Measurements from ENCODE around the gene NME8.

The NME8 gene

GRCh38 chr7:37932543-37932942 is 84.1 kb downstream of the NME8 start:
- DNase-seq (ENCODE audit: low spot score), result no peak

- no peak for DNase-seq (ENCODE audit: low spot score)
Observed at GRCh38 chr7:37933018-37933566, 84.7 kb downstream of the NME8 start.

DNA sequence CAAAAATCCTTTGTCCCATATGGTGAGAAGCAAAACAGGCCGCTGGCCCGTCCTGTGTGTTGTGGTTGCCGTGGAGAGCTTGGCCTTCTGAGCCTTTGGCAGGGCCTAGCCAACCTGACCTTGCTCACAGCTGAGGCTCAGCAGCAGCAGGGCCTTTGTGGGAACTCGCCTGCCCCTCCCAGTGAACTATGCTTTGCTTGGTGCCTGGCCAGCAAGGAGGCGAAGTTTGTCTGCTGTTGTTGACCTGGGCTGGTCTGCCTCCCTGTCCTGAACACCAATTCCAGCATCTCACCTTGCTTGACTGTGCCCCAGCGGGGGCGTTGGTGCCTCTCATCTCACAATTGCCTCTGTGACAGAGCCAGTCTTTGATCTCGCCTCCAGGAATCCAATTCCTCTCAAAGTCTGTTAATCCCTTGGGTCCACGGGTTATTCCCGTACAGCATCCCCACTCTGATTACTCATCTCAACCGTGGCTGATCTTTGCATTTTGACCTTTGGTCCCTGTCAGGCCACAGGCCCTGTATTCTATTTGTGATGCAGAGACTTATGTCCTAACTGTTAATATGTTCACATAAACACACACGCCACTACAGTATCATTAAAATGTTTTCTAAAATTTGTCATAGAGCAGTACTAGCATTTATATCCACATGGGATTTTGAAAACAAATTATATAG is 94.7 kb downstream of the NME8 start:
- peak; percentile 19 for DNase-seq (ENCODE audit: low spot score)

GRCh38 chr7:37943905-37944736 is 95.7 kb downstream of the NME8 start:
- no peak for DNase-seq (ENCODE audit: low spot score)

- no peak for DNase-seq (ENCODE audit: low spot score)
Observed at GRCh38 chr7:37944737-37945054, 96.3 kb downstream of the NME8 start.

GRCh38 chr7:37945336-37945735 is 96.9 kb downstream of the NME8 start:
- no peak for DNase-seq (ENCODE audit: low spot score)

DNA sequence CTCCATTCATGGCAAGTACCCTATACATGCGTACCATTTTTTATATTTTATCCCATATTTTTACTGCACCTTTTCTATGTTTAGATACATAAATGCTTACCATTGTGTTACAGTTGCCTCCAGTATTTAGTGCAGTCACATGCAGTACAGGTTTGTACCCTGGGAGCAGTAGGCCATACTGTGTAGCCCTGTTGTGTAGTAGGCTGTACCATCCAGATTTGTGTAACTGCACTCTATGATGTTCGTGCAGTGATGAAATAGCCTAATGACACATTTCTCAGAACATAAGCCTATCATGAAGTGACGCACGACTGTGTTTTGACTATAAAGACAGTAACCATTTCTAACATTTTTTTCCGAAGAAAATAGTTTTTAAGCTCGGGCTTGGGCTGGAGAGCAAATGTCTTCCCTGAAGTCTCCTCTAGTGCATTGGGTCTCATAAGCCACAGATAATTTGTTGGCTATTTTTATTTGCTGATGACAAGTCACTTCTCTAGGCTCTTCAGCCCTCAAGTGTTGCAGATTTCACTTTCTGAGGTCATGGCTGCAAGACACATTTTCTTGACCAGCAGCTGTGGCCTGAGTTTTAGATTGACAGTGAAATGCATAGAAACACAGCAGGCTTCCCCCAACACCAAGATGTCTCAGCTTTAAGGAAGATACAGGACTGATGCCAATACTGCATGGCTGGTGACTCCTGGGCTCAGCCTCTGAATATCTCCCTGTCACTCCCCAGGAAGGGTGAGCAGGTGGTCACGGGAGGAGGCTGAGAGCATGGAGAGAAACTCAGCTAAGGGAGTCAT is 98.9 kb downstream of the NME8 start:
- no peak for DNase-seq (ENCODE audit: low spot score)

- no peak for DNase-seq (ENCODE audit: low spot score)
Observed at GRCh38 chr7:37947941-37948210, 99.5 kb downstream of the NME8 start.

Measured in HuH-7.5 (cell line).